ENCODE results near the gene HOXA7.

The HOXA7 gene

GRCh38 chr7:27124902-27125689, 31.4 kb downstream of the HOXA7 start:
- no peaks in the 10 kb centered on the region for H3K27me3 ChIP-seq (ENCODE audit: insufficient read depth, low read depth)
- no peaks in the 10 kb centered on the region for H3K36me3 ChIP-seq (ENCODE audit: insufficient read depth)
- no peak overlapping the region for H2AFZ ChIP-seq (ENCODE audit: low read depth)
- no peak for TF ChIP-seq CTCF (conservative IDR thresholded peaks at IDR 0.05; ENCODE audit: low read depth, low read length)
- no peak overlapping the region for H3K9ac ChIP-seq
- peaks cover 15% of the 10 kb centered on the region for H3K4me1 ChIP-seq (ENCODE audit: low read depth, poor library complexity, severe bottlenecking)
- no peaks in the 10 kb centered on the region; the same call in 1 of the 2 replicates for H3K79me2 ChIP-seq (ENCODE audit: insufficient read depth, low read depth)
- no peak overlapping the region for H3K4me3 ChIP-seq (IDR thresholded peaks at IDR 0.05; ENCODE audit: insufficient read depth, low read depth, low read length)
- no peaks in the 10 kb centered on the region for H4K20me1 ChIP-seq (ENCODE audit: insufficient read depth)
- H3K27ac ChIP-seq = no peak overlapping the region
- no peak overlapping the region for H3K4me2 ChIP-seq

DNA sequence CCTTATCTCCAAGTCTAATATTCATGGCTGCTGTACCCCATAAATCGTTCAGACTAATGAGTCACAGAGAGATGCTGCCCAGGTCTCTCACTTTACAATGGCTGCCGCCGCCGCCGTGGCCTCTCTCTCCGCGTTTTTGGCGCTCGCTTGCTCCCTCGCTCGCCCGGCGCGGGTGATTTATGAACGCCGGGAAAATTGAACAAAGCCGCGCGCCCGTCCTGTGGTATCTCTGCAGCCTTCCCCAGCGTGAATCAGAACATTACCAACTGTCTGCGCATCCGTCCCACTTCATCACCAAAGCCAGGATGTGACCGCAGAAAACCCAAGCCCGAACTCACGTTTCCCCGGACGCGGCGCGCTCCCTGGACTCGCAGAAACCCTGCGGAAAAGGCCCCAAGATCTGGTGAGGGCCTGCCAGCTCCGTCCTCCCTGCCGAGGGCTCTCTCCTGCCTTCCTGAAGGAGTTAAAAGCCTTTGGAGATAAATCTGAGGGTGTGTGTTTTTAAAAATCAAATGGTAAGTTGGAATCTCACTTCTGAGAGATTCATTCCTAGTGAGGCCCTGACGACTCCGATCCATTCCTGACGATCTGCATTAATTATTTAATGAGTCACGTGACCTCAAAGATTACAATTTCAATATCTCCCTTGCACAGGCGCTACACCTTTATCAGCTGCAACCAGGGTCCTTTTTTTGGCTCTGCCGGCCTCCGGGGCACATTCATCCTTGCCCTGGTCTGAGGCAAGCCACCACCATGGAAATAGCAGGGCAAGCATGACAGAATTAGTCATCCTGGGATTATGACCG, 32.2 kb downstream of the HOXA7 start:
- Histone ChIP-seq H3K27me3 (ENCODE audit: insufficient read depth, low read depth) (no peaks in the 10 kb centered on the region), H4K20me1 (ENCODE audit: insufficient read depth) (no peaks in the 10 kb centered on the region), H3K4me2 (no peak overlapping the region), H3K27ac (no peak overlapping the region), H3K4me3 (IDR thresholded peaks at IDR 0.05; ENCODE audit: insufficient read depth, low read depth, low read length) (no peak overlapping the region), H2AFZ (ENCODE audit: low read depth) (no peak overlapping the region), H3K9ac (no peak overlapping the region), H3K79me2 (ENCODE audit: insufficient read depth, low read depth) (no peaks in the 10 kb centered on the region; the same call in 1 of the 2 replicates), H3K4me1 (ENCODE audit: low read depth, poor library complexity, severe bottlenecking) (peaks cover 10% of the 10 kb centered on the region), H3K36me3 (ENCODE audit: insufficient read depth) (no peaks in the 10 kb centered on the region)
- no peak for TF ChIP-seq CTCF (conservative IDR thresholded peaks at IDR 0.05; ENCODE audit: low read depth, low read length)

- no peak overlapping the region for H3K9ac ChIP-seq
- H3K4me2 ChIP-seq = no peak overlapping the region
- no peaks in the 10 kb centered on the region for H3K79me2 ChIP-seq (ENCODE audit: insufficient read depth, low read depth)
- no peak overlapping the region for H2AFZ ChIP-seq (ENCODE audit: low read depth)
- H3K36me3 ChIP-seq (ENCODE audit: insufficient read depth) = no peaks in the 10 kb centered on the region
- no peaks in the 10 kb centered on the region for H4K20me1 ChIP-seq (ENCODE audit: insufficient read depth)
- H3K4me3 ChIP-seq (IDR thresholded peaks at IDR 0.05; ENCODE audit: insufficient read depth, low read depth, low read length) = no peak overlapping the region
- H3K27me3 ChIP-seq (ENCODE audit: insufficient read depth, low read depth) = no peaks in the 10 kb centered on the region
- no peak for TF ChIP-seq CTCF (conservative IDR thresholded peaks at IDR 0.05; ENCODE audit: low read depth, low read length)
- H3K27ac ChIP-seq = no peak overlapping the region
- H3K4me1 ChIP-seq (ENCODE audit: low read depth, poor library complexity, severe bottlenecking) = peaks cover 9% of the 10 kb centered on the region
These were observed 32.9 kb downstream of the HOXA7 start for GRCh38 chr7:27123477-27124053.

- H3K4me1 ChIP-seq (ENCODE audit: low read depth, poor library complexity, severe bottlenecking) = peaks cover 4% of the 10 kb centered on the region
These were observed 33.4 kb downstream of the HOXA7 start for GRCh38 chr7:27123007-27123476.

More at GRCh38 chr7:27123007-27123476, 33.4 kb downstream of the HOXA7 start:
- no peak overlapping the region for H3K9ac ChIP-seq
- H3K36me3 ChIP-seq (ENCODE audit: insufficient read depth) = no peaks in the 10 kb centered on the region
- no peak for TF ChIP-seq CTCF (conservative IDR thresholded peaks at IDR 0.05; ENCODE audit: low read depth, low read length)
- no peak overlapping the region for H3K27ac ChIP-seq
- no peak overlapping the region for H3K4me2 ChIP-seq
- no peaks in the 10 kb centered on the region for H4K20me1 ChIP-seq (ENCODE audit: insufficient read depth)
- H2AFZ ChIP-seq (ENCODE audit: low read depth) = no peak overlapping the region
- H3K79me2 ChIP-seq (ENCODE audit: insufficient read depth, low read depth) = no peaks in the 10 kb centered on the region
- H3K27me3 ChIP-seq (ENCODE audit: insufficient read depth, low read depth) = no peaks in the 10 kb centered on the region
- H3K4me3 ChIP-seq (IDR thresholded peaks at IDR 0.05; ENCODE audit: insufficient read depth, low read depth, low read length) = no peak overlapping the region

All from KMS-11 (cell line).